ENCODE measurements around the gene ZZZ3. TPM values are rescaled to one million over a fixed set of nuclear protein-coding genes. Genes with fewer than 3 reads are reported as not detected.

Gene ZZZ3
- total and polyA plus RNA-seq, 4 donors: 32.7 to 121 (median 60.6) TPM

Small RNAs within 50 kb of the gene (small RNA-seq; reads per million reads assigned to genes)
- not detected for gene RN7SL370P (ENCODE audit: low replicate concordance)

Other genes with a start within 250 kb of the ZZZ3 start
- 100 to 1,000 TPM in 1 of 2 donors, 10 to 100 TPM in 1; 96.5 to 207 TPM for gene USP33, start 77.2 kb upstream of the ZZZ3 start, total RNA-seq
- gene USP33, start 77.2 kb upstream of the ZZZ3 start, polyA plus RNA-seq (ENCODE audit: insufficient read length in 2 of 2): 10 to 100 TPM; 85.2 to 97.2 TPM
- 10 to 100 TPM; 21.9 to 47.0 TPM for gene MIGA1, start 97.0 kb upstream of the ZZZ3 start, total RNA-seq
- gene MIGA1, start 97.0 kb upstream of the ZZZ3 start, polyA plus RNA-seq (ENCODE audit: insufficient read length in 2 of 2): 10 to 100 TPM; 14.9 to 18.1 TPM
- gene NEXN, start 206.0 kb upstream of the ZZZ3 start, total RNA-seq: 1 to 10 TPM; 1.8 to 2.5 TPM
- 1 to 10 TPM; 4.5 to 5.2 TPM for gene NEXN, start 206.0 kb upstream of the ZZZ3 start, polyA plus RNA-seq (ENCODE audit: insufficient read length in 2 of 2)